ENCODE measurements around the gene PTPRN2. TPM values are rescaled to one million over a fixed set of nuclear protein-coding genes. Genes with fewer than 3 reads are reported as not detected.

Gene PTPRN2
- total RNA-seq, 1 experiment from 2014 or later, result 2.1 TPM

DNA sequence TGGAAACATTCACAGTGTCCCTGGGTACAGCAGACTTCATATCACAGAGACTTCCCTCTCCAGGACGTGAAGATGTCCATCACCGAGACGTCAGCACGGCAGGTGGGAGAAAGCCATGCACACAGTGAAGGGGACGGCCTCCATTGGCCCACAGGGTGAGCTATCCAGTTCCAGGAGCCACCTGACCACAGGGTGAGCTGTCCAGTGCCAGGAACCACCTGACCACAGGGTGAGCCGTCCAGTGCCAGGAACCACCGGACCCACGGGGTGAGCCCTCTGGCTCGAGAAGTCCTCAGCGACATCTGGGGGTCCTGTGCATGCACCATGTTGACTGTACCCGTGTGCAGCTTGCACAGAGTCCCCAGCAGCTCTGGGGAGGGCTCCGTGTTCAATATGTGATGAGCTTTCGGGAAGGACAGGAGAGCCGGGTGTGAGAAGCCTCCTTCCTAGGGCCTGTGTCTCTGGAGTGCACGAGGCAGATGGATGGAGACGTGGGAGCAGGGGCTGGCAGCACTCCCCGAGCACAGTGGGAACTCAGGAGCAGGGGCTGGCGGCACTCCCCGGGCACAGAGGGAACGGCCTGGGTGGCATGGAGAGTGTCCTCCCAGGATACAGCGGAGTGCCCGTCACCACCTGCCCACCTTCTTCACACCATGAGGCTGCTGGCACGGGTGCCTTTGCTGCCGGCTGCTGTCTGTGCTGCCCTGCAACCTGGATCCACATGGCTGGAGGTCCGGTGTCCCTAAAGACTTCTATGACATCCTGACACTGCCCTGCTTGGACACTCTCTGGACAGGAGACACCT lies 634.6 kb downstream of the PTPRN2 start:
- TF ChIP-seq, protein P1, sequence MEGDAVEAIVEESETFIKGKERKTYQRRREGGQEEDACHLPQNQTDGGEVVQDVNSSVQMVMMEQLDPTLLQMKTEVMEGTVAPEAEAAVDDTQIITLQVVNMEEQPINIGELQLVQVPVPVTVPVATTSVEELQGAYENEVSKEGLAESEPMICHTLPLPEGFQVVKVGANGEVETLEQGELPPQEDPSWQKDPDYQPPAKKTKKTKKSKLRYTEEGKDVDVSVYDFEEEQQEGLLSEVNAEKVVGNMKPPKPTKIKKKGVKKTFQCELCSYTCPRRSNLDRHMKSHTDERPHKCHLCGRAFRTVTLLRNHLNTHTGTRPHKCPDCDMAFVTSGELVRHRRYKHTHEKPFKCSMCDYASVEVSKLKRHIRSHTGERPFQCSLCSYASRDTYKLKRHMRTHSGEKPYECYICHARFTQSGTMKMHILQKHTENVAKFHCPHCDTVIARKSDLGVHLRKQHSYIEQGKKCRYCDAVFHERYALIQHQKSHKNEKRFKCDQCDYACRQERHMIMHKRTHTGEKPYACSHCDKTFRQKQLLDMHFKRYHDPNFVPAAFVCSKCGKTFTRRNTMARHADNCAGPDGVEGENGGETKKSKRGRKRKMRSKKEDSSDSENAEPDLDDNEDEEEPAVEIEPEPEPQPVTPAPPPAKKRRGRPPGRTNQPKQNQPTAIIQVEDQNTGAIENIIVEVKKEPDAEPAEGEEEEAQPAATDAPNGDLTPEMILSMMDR (IDR thresholded peaks at IDR 0.05 in 2 of 3, conservative IDR thresholded peaks at IDR 0.05 in 1 of 3; ENCODE audit: borderline replicate concordance in 1 of 3, insufficient read depth in 1 of 3, low read depth in 2 of 3, low read length in 2 of 3), result no peak
- TF ChIP-seq, protein P2, sequence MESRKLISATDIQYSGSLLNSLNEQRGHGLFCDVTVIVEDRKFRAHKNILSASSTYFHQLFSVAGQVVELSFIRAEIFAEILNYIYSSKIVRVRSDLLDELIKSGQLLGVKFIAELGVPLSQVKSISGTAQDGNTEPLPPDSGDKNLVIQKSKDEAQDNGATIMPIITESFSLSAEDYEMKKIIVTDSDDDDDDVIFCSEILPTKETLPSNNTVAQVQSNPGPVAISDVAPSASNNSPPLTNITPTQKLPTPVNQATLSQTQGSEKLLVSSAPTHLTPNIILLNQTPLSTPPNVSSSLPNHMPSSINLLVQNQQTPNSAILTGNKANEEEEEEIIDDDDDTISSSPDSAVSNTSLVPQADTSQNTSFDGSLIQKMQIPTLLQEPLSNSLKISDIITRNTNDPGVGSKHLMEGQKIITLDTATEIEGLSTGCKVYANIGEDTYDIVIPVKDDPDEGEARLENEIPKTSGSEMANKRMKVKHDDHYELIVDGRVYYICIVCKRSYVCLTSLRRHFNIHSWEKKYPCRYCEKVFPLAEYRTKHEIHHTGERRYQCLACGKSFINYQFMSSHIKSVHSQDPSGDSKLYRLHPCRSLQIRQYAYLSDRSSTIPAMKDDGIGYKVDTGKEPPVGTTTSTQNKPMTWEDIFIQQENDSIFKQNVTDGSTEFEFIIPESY (IDR thresholded peaks at IDR 0.05; ENCODE audit: extremely low read depth, insufficient replicate concordance, low read length), result no peak
- TF ChIP-seq ZFX (IDR thresholded peaks at IDR 0.05) (no peak), SRF (IDR thresholded peaks at IDR 0.05; ENCODE audit: low read depth) (no peak)
- TF ChIP-seq, protein P3, sequence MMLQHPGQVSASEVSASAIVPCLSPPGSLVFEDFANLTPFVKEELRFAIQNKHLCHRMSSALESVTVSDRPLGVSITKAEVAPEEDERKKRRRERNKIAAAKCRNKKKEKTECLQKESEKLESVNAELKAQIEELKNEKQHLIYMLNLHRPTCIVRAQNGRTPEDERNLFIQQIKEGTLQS (IDR thresholded peaks at IDR 0.05), result no peak
- no peaks in the 10 kb centered on the region for H3K79me2 ChIP-seq (ENCODE audit: insufficient read depth, low read length)
- ChIA-PET POLR2A (no interaction called here), CTCF (no interaction called here), RAD21 (ENCODE audit: low non-redundant PET in 1 of 2, low total read pairs in 2 of 2, uncharacterized antibody in 2 of 2, unreplicated experiment in 2 of 2) (no interaction called here)
- no peak overlapping the region for H3K27ac ChIP-seq (ENCODE audit: low read depth, low read length)
- no peaks in the 10 kb centered on the region for H4K20me1 ChIP-seq (ENCODE audit: insufficient read depth)
- H3K9me2 ChIP-seq (ENCODE audit: insufficient read depth), result no peaks in the 10 kb centered on the region
- intact Hi-C loops (cut with micrococcal nuclease), result no loop called here
- peaks cover 2 to 12% of the 10 kb centered on the region in 2 experiments; a peak in 3 of 4 replicates for H3K4me1 ChIP-seq (ENCODE audit: control insufficient read depth in 1 of 2, insufficient read depth in 2 of 2, low read length in 2 of 2)
- BruUV-seq (replicated peaks), result no TSS peak
- no peaks in the 10 kb centered on the region for H3K9me3 ChIP-seq (ENCODE audit: control insufficient read depth in 1 of 2, insufficient read depth in 1 of 2, low read depth in 1 of 2, low read length in 2 of 2)
- DNase-seq (ENCODE audit: low read depth, low spot score), result no peak
- H2AFZ ChIP-seq (ENCODE audit: low read depth, low read length, poor library complexity, severe bottlenecking), result no peak overlapping the region
- H3K27me3 ChIP-seq (ENCODE audit: insufficient read depth, low read length), result 0 out of 2 replicates have a peak, but pooled peaks cover 3% of the 10 kb centered on the region
- H3K4me3 ChIP-seq (replicated peaks in 1 of 2; ENCODE audit: low read depth in 1 of 2, low read length in 2 of 2), result no peak overlapping the region
- H3K4me2 ChIP-seq (ENCODE audit: low read length), result no peak overlapping the region
- no peaks in the 10 kb centered on the region for H3K36me3 ChIP-seq (ENCODE audit: control insufficient read depth in 1 of 2, insufficient read depth in 2 of 2, low read length in 2 of 2)
- no peak overlapping the region for H3K9ac ChIP-seq (ENCODE audit: low read length)
- no peak for ATAC-seq
